Measurements from ENCODE around the gene ELOB. TPM values are rescaled to one million over a fixed set of nuclear protein-coding genes. Genes with fewer than 3 reads are reported as not detected.

ELOB gene
- total RNA-seq, 1 experiment from 2014 or later: 269 TPM

GRCh38 chr16:2798723-2799204, 21.7 kb upstream of the ELOB start:
- no peaks in the 10 kb centered on the region for H3K27me3 ChIP-seq (ENCODE audit: control insufficient read depth, insufficient read depth, low read length)
- no peak for DNase-seq
- no peak overlapping the region for H3K4me3 ChIP-seq (ENCODE audit: insufficient read depth, low read depth, low read length)
- no peaks in the 10 kb centered on the region for H3K36me3 ChIP-seq (replicated peaks; ENCODE audit: control insufficient read depth, insufficient read depth, low read length)

- Histone ChIP-seq H3K36me3 (replicated peaks; ENCODE audit: control insufficient read depth, insufficient read depth, low read length) (no peaks in the 10 kb centered on the region), H3K27me3 (ENCODE audit: control insufficient read depth, insufficient read depth, low read length) (no peaks in the 10 kb centered on the region), H3K4me3 (ENCODE audit: insufficient read depth, low read depth, low read length) (no peak overlapping the region)
- DNase-seq: no peak
These were observed 18.5 kb upstream of the ELOB start for GRCh38 chr16:2795395-2796143.

GRCh38 chr16:2792940-2793339, 15.9 kb upstream of the ELOB start:
- Histone ChIP-seq H3K27me3 (ENCODE audit: control insufficient read depth, insufficient read depth, low read length) (no peaks in the 10 kb centered on the region), H3K36me3 (replicated peaks; ENCODE audit: control insufficient read depth, insufficient read depth, low read length) (no peaks in the 10 kb centered on the region), H3K4me3 (ENCODE audit: insufficient read depth, low read depth, low read length) (no peak overlapping the region)
- no peak for DNase-seq

GRCh38 chr16:2791174-2791573, 14.1 kb upstream of the ELOB start:
- Histone ChIP-seq H3K27me3 (ENCODE audit: control insufficient read depth, insufficient read depth, low read length) (no peaks in the 10 kb centered on the region; the same call in 1 of the 2 replicates), H3K36me3 (replicated peaks; ENCODE audit: control insufficient read depth, insufficient read depth, low read length) (no peaks in the 10 kb centered on the region), H3K4me3 (ENCODE audit: insufficient read depth, low read depth, low read length) (no peak overlapping the region)
- DNase-seq: no peak

- Histone ChIP-seq H3K36me3 (replicated peaks; ENCODE audit: control insufficient read depth, insufficient read depth, low read length) (no peaks in the 10 kb centered on the region), H3K27me3 (ENCODE audit: control insufficient read depth, insufficient read depth, low read length) (no peaks in the 10 kb centered on the region; the same call in 1 of the 2 replicates), H3K4me3 (ENCODE audit: insufficient read depth, low read depth, low read length) (no peak overlapping the region)
- DNase-seq: no peak
These were observed 13.6 kb upstream of the ELOB start for GRCh38 chr16:2790631-2791030.

GRCh38 chr16:2787961-2788360, 10.9 kb upstream of the ELOB start:
- H3K36me3 ChIP-seq (replicated peaks; ENCODE audit: control insufficient read depth, insufficient read depth, low read length): no peaks in the 10 kb centered on the region
- no peak overlapping the region for H3K4me3 ChIP-seq (ENCODE audit: insufficient read depth, low read depth, low read length)
- H3K27me3 ChIP-seq (ENCODE audit: control insufficient read depth, insufficient read depth, low read length): no peaks in the 10 kb centered on the region; the same call in 1 of the 2 replicates
- DNase-seq: peak; percentile 34

GRCh38 chr16:2787406-2787805, 10.3 kb upstream of the ELOB start, which contains the start of gene PRSS33:
PRSS33 (minus strand) TSS chr16:2787560; CDS start chr16:2786547, 1,013 bp downstream.
- Histone ChIP-seq H3K36me3 (replicated peaks; ENCODE audit: control insufficient read depth, insufficient read depth, low read length) (no peaks in the 10 kb centered on the region), H3K4me3 (ENCODE audit: insufficient read depth, low read depth, low read length) (no peak within 1 kb of the TSS), H3K27me3 (ENCODE audit: control insufficient read depth, insufficient read depth, low read length) (no peaks in the 10 kb centered on the region; the same call in 1 of the 2 replicates)
- DNase-seq: peak; percentile 57

GRCh38 chr16:2786826-2787151, 9.7 kb upstream of the ELOB start:
- H3K4me3 ChIP-seq (ENCODE audit: insufficient read depth, low read depth, low read length): no peak overlapping the region
- no peaks in the 10 kb centered on the region; the same call in 1 of the 2 replicates for H3K27me3 ChIP-seq (ENCODE audit: control insufficient read depth, insufficient read depth, low read length)
- no peak for DNase-seq
- H3K36me3 ChIP-seq (replicated peaks; ENCODE audit: control insufficient read depth, insufficient read depth, low read length): no peaks in the 10 kb centered on the region

GRCh38 chr16:2786061-2786825, 9.2 kb upstream of the ELOB start:
- peak; percentile 44 for DNase-seq
- Histone ChIP-seq H3K4me3 (ENCODE audit: insufficient read depth, low read depth, low read length) (no peak overlapping the region), H3K36me3 (replicated peaks; ENCODE audit: control insufficient read depth, insufficient read depth, low read length) (no peaks in the 10 kb centered on the region), H3K27me3 (ENCODE audit: control insufficient read depth, insufficient read depth, low read length) (no peaks in the 10 kb centered on the region; the same call in 1 of the 2 replicates)

- H3K4me3 ChIP-seq (ENCODE audit: insufficient read depth, low read depth, low read length): no peak overlapping the region
These were observed 8.3 kb upstream of the ELOB start for GRCh38 chr16:2785101-2785991.

GRCh38 chr16:2784358-2785100, 7.4 kb upstream of the ELOB start:
- Histone ChIP-seq H3K36me3 (replicated peaks; ENCODE audit: control insufficient read depth, insufficient read depth, low read length) (no peaks in the 10 kb centered on the region), H3K27me3 (ENCODE audit: control insufficient read depth, insufficient read depth, low read length) (no peaks in the 10 kb centered on the region; the same call in 1 of the 2 replicates), H3K4me3 (ENCODE audit: insufficient read depth, low read depth, low read length) (no peak overlapping the region)
- DNase-seq: peak; percentile 54

More at GRCh38 chr16:2785101-2785991, 8.3 kb upstream of the ELOB start:
- DNase-seq: peak; percentile 85
- no peaks in the 10 kb centered on the region for H3K36me3 ChIP-seq (replicated peaks; ENCODE audit: control insufficient read depth, insufficient read depth, low read length)
- H3K27me3 ChIP-seq (ENCODE audit: control insufficient read depth, insufficient read depth, low read length): no peaks in the 10 kb centered on the region; the same call in 1 of the 2 replicates

GRCh38 chr16:2783581-2784357, 6.7 kb upstream of the ELOB start:
- Histone ChIP-seq H3K36me3 (replicated peaks; ENCODE audit: control insufficient read depth, insufficient read depth, low read length) (no peaks in the 10 kb centered on the region), H3K4me3 (ENCODE audit: insufficient read depth, low read depth, low read length) (no peak overlapping the region), H3K27me3 (ENCODE audit: control insufficient read depth, insufficient read depth, low read length) (no peaks in the 10 kb centered on the region; the same call in 1 of the 2 replicates)
- DNase-seq: peak; percentile 45

Data from H7 (cell line).